NCI-H128 (cell line): ENCODE data around the gene CSPG4.
A peak's percentile ranks its signal among the peaks of the same experiment; 100 is the strongest.
"Not testable (repeated sequence)": the region's sequence is repeated elsewhere in the genome, so short reads cannot be mapped to it uniquely, and the experiment has no call there.

Source experiments
- DNase-seq: peaks from one replicate; lab custom pipeline; 2025; ENCODE audit not compliant: unreplicated experiment; lab: John Stamatoyannopoulos, UW

CSPG4 gene

GRCh38 chr15:75689429-75689828 lies 23.2 kb downstream of the CSPG4 start:
- DNase-seq = not testable (repeated sequence)

- DNase-seq = no peak
Observed at GRCh38 chr15:75688831-75689230, 23.8 kb downstream of the CSPG4 start.

GRCh38 chr15:75688278-75688557 lies 24.4 kb downstream of the CSPG4 start:
- DNase-seq = no peak

GRCh38 chr15:75687486-75688277 lies 25.0 kb downstream of the CSPG4 start:
- DNase-seq = no peak

- peak; percentile 0 for DNase-seq
Observed at GRCh38 chr15:75686212-75686642, 26.4 kb downstream of the CSPG4 start.

GRCh38 chr15:75685195-75685594 lies 27.5 kb downstream of the CSPG4 start:
- no peak for DNase-seq

- DNase-seq = no peak
Observed at GRCh38 chr15:75684648-75685047, 28.0 kb downstream of the CSPG4 start.

GRCh38 chr15:75683646-75684312 lies 28.9 kb downstream of the CSPG4 start:
- DNase-seq = peak; percentile 9

- DNase-seq = no peak
Observed at GRCh38 chr15:75682181-75683135, 30.2 kb downstream of the CSPG4 start.

GRCh38 chr15:75680007-75680789 lies 32.5 kb downstream of the CSPG4 start:
- DNase-seq = no peak

- not testable (repeated sequence) for DNase-seq
Observed at GRCh38 chr15:75678324-75678690, 34.3 kb downstream of the CSPG4 start.

GRCh38 chr15:75677465-75678323 lies 35.0 kb downstream of the CSPG4 start:
- no peak for DNase-seq

GRCh38 chr15:75676688-75677464 lies 35.8 kb downstream of the CSPG4 start:
- DNase-seq = no peak

GRCh38 chr15:75675579-75676404 lies 36.9 kb downstream of the CSPG4 start:
- no peak for DNase-seq

- DNase-seq = no peak
Observed at GRCh38 chr15:75674366-75674765, 38.3 kb downstream of the CSPG4 start.

- DNase-seq = no peak
Observed at GRCh38 chr15:75673426-75674235, 39.0 kb downstream of the CSPG4 start.

GRCh38 chr15:75672646-75673425 lies 39.8 kb downstream of the CSPG4 start:
- DNase-seq = no peak
